Measurements from ENCODE around the gene SLC9A3. TPM values are rescaled to one million over a fixed set of nuclear protein-coding genes. Genes with fewer than 3 reads are reported as not detected.

SLC9A3 gene
- polyA plus RNA-seq, 3 donors: 0.45 to 3.1 (median 1.5) TPM

DNA sequence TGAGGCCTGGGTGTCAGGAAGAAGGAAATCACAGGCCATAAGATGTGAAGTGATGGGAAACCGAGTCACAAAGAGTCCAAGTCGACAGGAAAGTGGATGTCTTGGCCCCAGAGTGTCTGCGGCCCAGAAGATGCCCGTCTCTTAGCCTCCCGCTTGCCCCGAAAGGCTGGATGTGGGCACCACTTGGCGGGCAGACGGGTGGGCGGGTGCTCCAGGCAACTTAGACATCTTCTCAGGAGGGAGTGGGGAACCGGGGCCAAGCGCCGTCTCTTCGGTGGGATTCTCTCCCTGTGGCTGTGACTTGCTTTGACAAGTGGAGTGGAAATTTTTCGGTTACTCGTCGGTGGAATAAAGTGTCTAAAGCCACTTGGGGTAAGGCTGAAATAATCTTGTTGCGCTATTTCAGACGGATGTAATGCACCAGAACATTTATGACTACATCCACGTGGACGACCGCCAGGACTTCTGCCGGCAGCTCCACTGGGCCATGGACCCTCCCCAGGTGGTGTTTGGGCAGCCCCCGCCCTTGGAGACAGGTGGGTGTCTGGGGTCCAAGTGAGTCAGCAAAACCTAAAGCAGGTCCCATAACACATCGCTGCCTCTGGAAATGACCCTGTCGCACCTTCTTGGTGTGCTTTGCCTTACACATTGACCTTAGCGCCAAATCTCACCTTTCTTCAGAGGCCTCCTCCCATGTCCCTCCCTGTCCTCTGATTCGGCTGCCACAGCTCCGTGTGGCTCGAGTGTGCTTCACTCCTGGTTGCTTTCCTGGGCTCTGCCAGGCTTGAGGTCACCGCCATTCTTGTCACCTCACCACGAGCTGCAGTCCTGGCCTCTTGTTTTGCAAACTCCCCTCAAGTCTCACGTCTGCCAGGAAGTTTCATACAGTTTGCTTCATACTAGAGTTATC lies 101.7 kb downstream of the SLC9A3 start:
- 81 to 86% (median 84%) methylated on average over 30 to 32 of the region's 32 CpGs for WGBS, 3 donors
- no peak overlapping the region for H3K27ac ChIP-seq (ENCODE audit: low read depth, low read length)

GRCh38 chr5:421901-422300 lies 102.3 kb downstream of the SLC9A3 start:
- 89 to 95% (median 93%) methylated on average over 13 of the region's 13 CpGs for WGBS, 3 donors
- no peak overlapping the region for H3K27ac ChIP-seq (ENCODE audit: low read depth, low read length)

GRCh38 chr5:421287-421880 lies 102.9 kb downstream of the SLC9A3 start:
- 88 to 92% (median 89%) methylated on average over 34 of the region's 34 CpGs for WGBS, 3 donors
- H3K27ac ChIP-seq (ENCODE audit: low read depth, low read length): no peak overlapping the region

GRCh38 chr5:420632-421286 lies 103.5 kb downstream of the SLC9A3 start:
- WGBS, 3 donors: 89 to 94% (median 94%) methylated on average over 50 to 52 of the region's 52 CpGs

More at GRCh38 chr5:420632-421286, 103.5 kb downstream of the SLC9A3 start:
- H3K27ac ChIP-seq (ENCODE audit: low read depth, low read length): no peak overlapping the region

Other genes starting within 250 kb of the SLC9A3 start
- gene AHRR, start 202.7 kb downstream of the SLC9A3 start, polyA plus RNA-seq: 1 to 10 TPM in 1 of 3 donors, under 1 TPM in 2; 0.11 to 1.5 (median 0.28) TPM
- gene EXOC3, start 81.3 kb downstream of the SLC9A3 start, polyA plus RNA-seq: 10 to 100 TPM; 32.4 to 40.8 (median 32.5) TPM
- gene CEP72, start 87.9 kb upstream of the SLC9A3 start, polyA plus RNA-seq: 1 to 10 TPM; 1.5 to 2.9 (median 2.6) TPM
- gene TPPP, start 168.9 kb upstream of the SLC9A3 start, polyA plus RNA-seq: 1 to 10 TPM; 1.2 to 3.1 (median 2.7) TPM

Measured in adipose tissue (tissue), 3 donors.